ENCODE measurements around the gene C11orf97. TPM values are rescaled to one million over a fixed set of nuclear protein-coding genes. Genes with fewer than 3 reads are reported as not detected.

Gene C11orf97
- total RNA-seq, 1 experiment from 2014 or later, result not detected

DNA sequence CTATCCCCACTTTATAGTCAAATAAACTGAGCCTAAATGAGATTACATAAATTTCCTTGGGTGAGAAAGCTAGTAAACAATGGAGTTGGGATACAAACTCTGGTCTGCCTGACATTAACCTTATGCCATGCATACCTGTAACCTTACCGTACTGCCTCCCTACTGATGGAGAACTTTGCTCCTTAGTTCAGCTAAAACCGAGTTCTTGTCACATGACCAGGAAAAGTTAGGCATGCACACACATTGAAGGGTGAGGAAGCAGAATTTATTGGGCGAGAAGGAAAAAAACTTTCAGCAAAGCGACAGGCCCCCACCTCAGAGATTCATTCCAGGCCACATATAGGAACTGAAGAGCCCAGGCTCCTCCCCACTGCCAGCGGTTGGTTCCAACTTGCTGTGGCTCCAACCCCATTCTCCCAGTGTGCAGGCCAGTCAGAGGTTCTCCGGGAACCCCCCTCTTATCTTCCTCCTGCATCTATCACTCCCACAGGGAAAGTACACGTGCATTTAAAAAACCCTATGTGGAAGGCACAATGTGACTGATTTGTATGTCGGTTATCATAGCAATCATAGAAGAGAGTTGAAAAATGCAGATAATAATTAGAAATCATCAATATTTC, 51.7 kb downstream of the C11orf97 start:
- no peak overlapping the region for H3K27ac ChIP-seq (ENCODE audit: insufficient read length, low read depth, low read length)
- peaks cover 6 to 10% of the 10 kb centered on the region in 2 experiments for H3K4me1 Mint-ChIP-seq

More for the DNA sequence above, 51.7 kb downstream of the C11orf97 start:
- H3K27me3 ChIP-seq (ENCODE audit: insufficient read depth, low read length), result no peaks in the 10 kb centered on the region
- no peak overlapping the region for H3K56ac ChIP-seq (ENCODE audit: insufficient read length, low read depth, low read length)
- no peak overlapping the region for H4K91ac ChIP-seq (ENCODE audit: insufficient read length, low read depth, low read length)
- Mint-ChIP-seq H3K9me3 (no peaks in the 10 kb centered on the region), H3K27ac (no peak overlapping the region), H3K36me3 (ENCODE audit: insufficient read depth in 1 of 3, low read depth in 3 of 3) (no peaks in the 10 kb centered on the region), H3K27me3 (ENCODE audit: low read depth) (no peaks in the 10 kb centered on the region), H3K4me3 (no peak overlapping the region)
- TF ChIP-seq, protein P1, sequence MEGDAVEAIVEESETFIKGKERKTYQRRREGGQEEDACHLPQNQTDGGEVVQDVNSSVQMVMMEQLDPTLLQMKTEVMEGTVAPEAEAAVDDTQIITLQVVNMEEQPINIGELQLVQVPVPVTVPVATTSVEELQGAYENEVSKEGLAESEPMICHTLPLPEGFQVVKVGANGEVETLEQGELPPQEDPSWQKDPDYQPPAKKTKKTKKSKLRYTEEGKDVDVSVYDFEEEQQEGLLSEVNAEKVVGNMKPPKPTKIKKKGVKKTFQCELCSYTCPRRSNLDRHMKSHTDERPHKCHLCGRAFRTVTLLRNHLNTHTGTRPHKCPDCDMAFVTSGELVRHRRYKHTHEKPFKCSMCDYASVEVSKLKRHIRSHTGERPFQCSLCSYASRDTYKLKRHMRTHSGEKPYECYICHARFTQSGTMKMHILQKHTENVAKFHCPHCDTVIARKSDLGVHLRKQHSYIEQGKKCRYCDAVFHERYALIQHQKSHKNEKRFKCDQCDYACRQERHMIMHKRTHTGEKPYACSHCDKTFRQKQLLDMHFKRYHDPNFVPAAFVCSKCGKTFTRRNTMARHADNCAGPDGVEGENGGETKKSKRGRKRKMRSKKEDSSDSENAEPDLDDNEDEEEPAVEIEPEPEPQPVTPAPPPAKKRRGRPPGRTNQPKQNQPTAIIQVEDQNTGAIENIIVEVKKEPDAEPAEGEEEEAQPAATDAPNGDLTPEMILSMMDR (conservative IDR thresholded peaks at IDR 0.05), result no peak
- H3T11ph ChIP-seq (ENCODE audit: low read length), result no peak overlapping the region
- H4K8ac ChIP-seq (replicated peaks; ENCODE audit: insufficient read length, low read depth, low read length), result no peak overlapping the region
- H3K9ac ChIP-seq (ENCODE audit: extremely low read depth, insufficient read length, low read length), result no peak overlapping the region
- no peak overlapping the region for H2BK120ac ChIP-seq (ENCODE audit: low read depth, low read length, poor library complexity, severe bottlenecking)
- no CpG with 5 or more reads among the region's 8 CpGs for WGBS (ENCODE audit: extremely low coverage, insufficient read length, low lambda C conversion rate)
- no peaks in the 10 kb centered on the region for H3K79me2 ChIP-seq (ENCODE audit: insufficient read depth, low read length)
- no peak overlapping the region for H3K23ac ChIP-seq (ENCODE audit: insufficient read length, low read depth, low read length)
- no peaks in the 10 kb centered on the region for H3K4me1 ChIP-seq (ENCODE audit: insufficient read depth, low read length)
- no peak overlapping the region for H3K4ac ChIP-seq (ENCODE audit: low read depth, low read length)
- H3K18ac ChIP-seq (ENCODE audit: insufficient read length, low read depth, low read length), result no peak overlapping the region
- DNase-seq, result no peak
- no peak overlapping the region for H2BK15ac ChIP-seq (ENCODE audit: low read depth, low read length)
- H2AK5ac ChIP-seq (ENCODE audit: insufficient read length, low read length), result no peak overlapping the region
- H3K9me3 ChIP-seq (ENCODE audit: control insufficient read depth, low read depth, low read length), result no peaks in the 10 kb centered on the region
- H3K23me2 ChIP-seq (ENCODE audit: insufficient read length, low read depth, low read length, poor library complexity, severe bottlenecking), result no peaks in the 10 kb centered on the region
- no peak overlapping the region for H2BK5ac ChIP-seq (ENCODE audit: insufficient read length, low read length)
- H2AFZ ChIP-seq (ENCODE audit: low read length), result no peak overlapping the region
- H4K5ac ChIP-seq (ENCODE audit: insufficient read length, low read depth, low read length), result no peak overlapping the region
- no peak overlapping the region for H3K14ac ChIP-seq (ENCODE audit: insufficient read depth, low read length)
- no peak overlapping the region for H2BK20ac ChIP-seq (ENCODE audit: low read depth, low read length, poor library complexity, severe bottlenecking)
- H3K4me2 ChIP-seq (ENCODE audit: insufficient read depth, insufficient read length, low read length), result no peak overlapping the region
- no peaks in the 10 kb centered on the region for H3K79me1 ChIP-seq (ENCODE audit: insufficient read depth, low read depth, low read length, poor library complexity, severe bottlenecking)
- H2BK12ac ChIP-seq (ENCODE audit: insufficient read length, low read depth, low read length), result no peak overlapping the region
- no peaks in the 10 kb centered on the region for H4K20me1 ChIP-seq (ENCODE audit: control insufficient read depth, insufficient read depth, insufficient read length)

All from H9 (cell line).